Measurements from ENCODE around the gene AHR. TPM values are rescaled to one million over a fixed set of nuclear protein-coding genes. Genes with fewer than 3 reads are reported as not detected.

AHR gene
- not detected in 2 replicates for total RNA-seq (2014; rRNA removed; shearing (Covaris generic))

DNA sequence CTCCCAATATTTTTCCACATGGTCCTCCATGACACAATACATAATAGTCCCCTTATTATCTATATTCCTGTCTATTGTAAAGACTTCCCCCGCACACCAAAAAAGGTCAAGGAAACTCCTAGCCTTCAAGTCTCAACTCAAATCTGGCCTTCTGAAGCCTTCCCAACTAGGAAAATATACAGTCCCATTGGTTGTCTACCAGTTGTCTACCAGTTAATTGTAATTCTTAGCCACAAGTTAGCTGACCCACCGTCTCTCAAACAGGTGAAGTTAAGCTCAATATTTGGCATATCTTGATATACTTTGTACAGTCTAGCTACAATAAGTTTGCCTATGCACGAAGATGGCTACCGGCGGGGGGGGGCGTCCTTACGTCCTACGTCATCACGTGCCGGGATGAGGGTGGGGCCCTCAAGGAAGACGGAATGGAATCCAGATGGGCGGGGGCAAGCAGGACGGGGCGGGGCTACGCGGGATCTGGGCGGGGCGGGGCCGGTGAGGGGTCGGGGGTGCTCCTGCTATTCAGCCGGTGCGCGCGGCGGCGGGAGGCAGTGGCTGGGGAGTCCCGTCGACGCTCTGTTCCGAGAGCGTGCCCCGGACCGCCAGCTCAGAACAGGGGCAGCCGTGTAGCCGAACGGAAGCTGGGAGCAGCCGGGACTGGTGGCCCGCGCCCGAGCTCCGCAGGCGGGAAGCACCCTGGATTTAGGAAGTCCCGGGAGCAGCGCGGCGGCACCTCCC, at the start of gene AHR:
Gene AHR, plus strand, starts transcription at position 551 of the 738 bp plus-strand sequence. CDS start 613 bp downstream, outside the sequence.
- Histone ChIP-seq H3K9me3 (replicated peaks) (no peaks in the 10 kb centered on the region), H3K27me3 (no peaks in the 10 kb centered on the region), H3K36me3 (no peaks in the 10 kb centered on the region), H3K4me1 (no peaks in the 10 kb centered on the region), H3K4me3 (no peak within 1 kb of the TSS), H3K27ac (no peak within 1 kb of the TSS)
- DNase-seq, result no peak

DNA sequence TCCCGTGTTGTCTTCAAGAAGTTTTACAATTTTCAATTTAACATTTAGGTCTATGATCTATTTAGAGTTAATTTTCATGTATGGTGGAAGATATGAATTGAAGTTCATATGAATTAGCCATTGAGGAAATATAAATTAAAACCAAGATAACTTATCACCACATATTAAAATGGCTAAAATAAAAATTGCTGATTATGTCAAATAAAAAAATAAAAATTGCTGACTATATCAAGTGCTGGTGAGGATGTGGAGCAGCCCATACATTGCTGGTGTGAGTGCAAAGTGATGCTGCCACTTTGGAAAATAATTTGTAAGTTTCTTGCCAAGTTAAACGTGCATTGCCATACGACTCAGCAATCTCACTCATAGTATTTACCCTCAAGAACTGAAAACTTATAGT, 44.6 kb upstream of the AHR start:
- Histone ChIP-seq H3K9me3 (replicated peaks) (peaks cover 3% of the 10 kb centered on the region), H3K27me3 (no peaks in the 10 kb centered on the region), H3K27ac (no peak overlapping the region), H3K4me1 (no peaks in the 10 kb centered on the region), H3K36me3 (no peaks in the 10 kb centered on the region), H3K4me3 (no peak overlapping the region)
- DNase-seq, result no peak

DNA sequence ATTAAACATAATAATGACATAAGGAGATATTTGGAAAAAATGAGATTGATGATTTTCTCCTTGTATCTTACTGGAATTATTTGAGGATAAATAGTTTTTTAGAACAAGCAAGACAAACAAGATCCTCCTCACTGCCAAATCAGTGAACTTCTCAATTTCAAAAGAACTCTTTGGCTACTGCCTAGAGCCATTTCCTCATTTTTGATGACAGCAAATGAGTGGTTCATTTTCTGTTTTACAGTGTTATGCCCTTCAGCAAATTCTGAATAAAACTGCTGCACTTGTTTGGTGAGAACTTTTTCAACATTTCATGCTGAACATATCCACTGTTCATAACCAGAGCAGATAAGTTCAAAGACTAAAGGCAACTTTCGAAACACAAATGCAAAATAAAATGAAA, 42.5 kb upstream of the AHR start:
- no peaks in the 10 kb centered on the region for H3K36me3 ChIP-seq
- no peak overlapping the region for H3K27ac ChIP-seq
- no peaks in the 10 kb centered on the region for H3K4me1 ChIP-seq
- H3K4me3 ChIP-seq, result no peak overlapping the region
- no peak for DNase-seq
- H3K27me3 ChIP-seq, result no peaks in the 10 kb centered on the region
- H3K9me3 ChIP-seq (replicated peaks), result peaks cover 3% of the 10 kb centered on the region

DNA sequence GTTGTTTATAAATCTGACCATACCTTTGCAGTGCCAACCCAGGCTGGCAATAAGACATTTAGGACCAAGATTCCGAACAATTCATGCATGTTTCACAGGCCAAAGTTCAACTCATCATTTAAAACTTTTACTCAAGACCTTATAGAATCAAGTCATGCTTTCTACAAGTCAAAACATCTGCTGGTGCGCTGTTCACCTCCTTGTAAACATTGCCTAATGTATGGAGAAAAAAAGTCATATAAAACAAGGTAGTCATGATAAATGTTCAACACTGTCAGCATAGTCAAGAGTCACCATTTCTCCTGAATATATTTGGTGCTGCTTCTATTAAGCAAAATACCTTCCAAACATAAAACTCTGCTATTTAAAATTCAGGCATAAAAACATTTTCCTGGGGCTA, 42.1 kb upstream of the AHR start:
- no peak for DNase-seq
- H3K4me1 ChIP-seq, result no peaks in the 10 kb centered on the region
- H3K4me3 ChIP-seq, result no peak overlapping the region
- H3K27ac ChIP-seq, result no peak overlapping the region
- H3K9me3 ChIP-seq (replicated peaks), result peaks cover 3% of the 10 kb centered on the region; the same call in 1 of the 2 replicates
- H3K27me3 ChIP-seq, result no peaks in the 10 kb centered on the region
- H3K36me3 ChIP-seq, result no peaks in the 10 kb centered on the region

DNA sequence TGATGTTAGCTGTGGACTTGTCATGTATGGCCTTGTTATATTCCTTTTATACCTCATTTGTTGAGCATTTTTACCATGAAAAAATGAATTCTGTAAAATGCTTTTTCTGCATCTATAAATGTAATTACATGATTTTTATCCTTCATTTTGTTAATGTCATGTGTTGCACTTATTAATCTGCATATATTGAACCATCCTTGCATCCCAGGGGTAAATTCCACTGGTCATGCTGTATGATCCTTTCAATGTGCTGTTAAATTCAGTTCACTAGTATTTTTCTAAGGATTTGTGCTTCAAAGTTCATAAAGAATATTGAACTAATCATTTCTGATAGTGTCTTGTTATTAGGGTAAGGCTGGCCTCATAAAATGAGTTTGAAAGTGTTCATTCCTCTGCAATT, 31.9 kb upstream of the AHR start:
- no peak for DNase-seq
- no peak overlapping the region for H3K4me3 ChIP-seq
- peaks cover 11% of the 10 kb centered on the region for H3K9me3 ChIP-seq (replicated peaks)
- H3K27me3 ChIP-seq, result no peaks in the 10 kb centered on the region
- H3K36me3 ChIP-seq, result no peaks in the 10 kb centered on the region
- no peaks in the 10 kb centered on the region for H3K4me1 ChIP-seq
- no peak overlapping the region for H3K27ac ChIP-seq

DNA sequence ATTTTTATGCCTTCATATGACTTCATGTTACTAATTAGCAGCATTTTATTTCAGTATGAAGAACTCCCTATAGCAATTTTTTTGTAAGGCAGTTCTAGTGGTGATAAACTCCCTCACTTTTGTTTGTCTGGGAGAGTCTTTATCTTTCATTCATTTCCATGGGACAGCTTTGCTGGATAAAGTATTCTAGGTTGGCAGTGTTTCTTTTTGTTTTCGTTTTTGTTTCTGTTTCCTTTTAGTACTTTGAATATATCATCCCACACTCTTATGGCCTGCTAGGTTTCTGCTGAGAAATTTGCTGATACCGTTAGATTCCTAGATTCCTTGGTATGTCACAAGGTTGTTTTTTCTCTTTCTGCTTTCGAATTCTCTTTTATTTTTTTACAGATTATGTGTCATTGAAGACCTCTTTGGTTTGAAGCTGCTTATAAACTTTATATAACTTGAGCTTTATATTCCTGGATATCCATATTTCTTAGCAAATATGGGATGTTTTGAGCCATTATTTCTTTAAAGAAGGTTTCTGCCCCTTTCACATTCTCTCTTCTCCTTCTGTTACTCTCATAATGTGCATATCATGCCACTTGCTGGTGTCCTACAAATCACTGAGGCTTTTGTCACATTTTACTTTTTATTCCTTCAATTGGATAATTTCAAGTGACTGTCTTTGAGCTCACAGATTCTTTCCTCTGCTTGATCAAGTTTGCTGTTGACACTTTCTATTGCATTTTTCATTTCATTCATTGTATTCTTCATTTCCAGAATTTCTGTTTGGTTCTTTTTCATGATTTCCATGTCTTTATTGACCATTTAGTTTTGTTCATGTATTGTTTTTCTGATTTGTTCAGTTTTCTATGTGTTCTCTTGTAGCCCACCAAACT, 28.9 kb upstream of the AHR start:
- Histone ChIP-seq H3K27ac (no peak overlapping the region), H3K4me3 (no peak overlapping the region), H3K4me1 (peaks cover 5% of the 10 kb centered on the region; the same call in 1 of the 2 replicates), H3K36me3 (no peaks in the 10 kb centered on the region), H3K9me3 (replicated peaks) (peaks cover 11% of the 10 kb centered on the region), H3K27me3 (no peaks in the 10 kb centered on the region)
- no peak for DNase-seq

DNA sequence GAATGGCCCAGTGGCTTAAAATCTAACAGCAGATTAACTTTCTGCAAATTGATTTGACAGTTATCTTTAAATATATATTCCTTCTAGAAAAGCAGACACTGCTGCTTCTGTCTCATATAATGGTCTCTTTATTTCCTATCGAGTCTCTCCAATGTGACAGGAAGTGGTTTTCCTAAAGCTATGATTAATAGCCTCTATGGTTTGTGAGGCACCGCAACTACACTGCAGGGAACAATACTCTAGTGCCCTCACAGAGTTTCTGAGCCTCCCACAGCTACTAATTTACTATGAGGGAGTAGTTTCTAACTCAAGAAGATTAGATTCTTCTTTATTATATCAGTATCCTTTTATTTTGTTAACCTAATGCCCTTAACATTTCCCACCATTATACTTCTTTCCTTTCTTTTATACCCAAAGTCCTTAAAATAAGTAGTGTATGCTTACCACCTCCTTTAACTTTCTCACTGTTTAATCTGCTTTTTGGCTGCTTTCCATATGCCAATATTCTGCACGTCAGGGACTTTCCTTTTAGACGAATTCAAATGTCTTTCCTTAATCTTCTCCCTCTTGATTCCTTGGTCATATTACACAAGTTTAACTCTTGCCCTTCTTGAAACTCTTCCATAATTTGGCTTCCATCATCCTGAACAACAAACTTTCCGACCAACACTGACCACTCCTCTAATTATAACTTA, 23.8 kb upstream of the AHR start:
- H3K27ac ChIP-seq, result no peak overlapping the region
- DNase-seq, result peak; percentile 14 to 55

DNA sequence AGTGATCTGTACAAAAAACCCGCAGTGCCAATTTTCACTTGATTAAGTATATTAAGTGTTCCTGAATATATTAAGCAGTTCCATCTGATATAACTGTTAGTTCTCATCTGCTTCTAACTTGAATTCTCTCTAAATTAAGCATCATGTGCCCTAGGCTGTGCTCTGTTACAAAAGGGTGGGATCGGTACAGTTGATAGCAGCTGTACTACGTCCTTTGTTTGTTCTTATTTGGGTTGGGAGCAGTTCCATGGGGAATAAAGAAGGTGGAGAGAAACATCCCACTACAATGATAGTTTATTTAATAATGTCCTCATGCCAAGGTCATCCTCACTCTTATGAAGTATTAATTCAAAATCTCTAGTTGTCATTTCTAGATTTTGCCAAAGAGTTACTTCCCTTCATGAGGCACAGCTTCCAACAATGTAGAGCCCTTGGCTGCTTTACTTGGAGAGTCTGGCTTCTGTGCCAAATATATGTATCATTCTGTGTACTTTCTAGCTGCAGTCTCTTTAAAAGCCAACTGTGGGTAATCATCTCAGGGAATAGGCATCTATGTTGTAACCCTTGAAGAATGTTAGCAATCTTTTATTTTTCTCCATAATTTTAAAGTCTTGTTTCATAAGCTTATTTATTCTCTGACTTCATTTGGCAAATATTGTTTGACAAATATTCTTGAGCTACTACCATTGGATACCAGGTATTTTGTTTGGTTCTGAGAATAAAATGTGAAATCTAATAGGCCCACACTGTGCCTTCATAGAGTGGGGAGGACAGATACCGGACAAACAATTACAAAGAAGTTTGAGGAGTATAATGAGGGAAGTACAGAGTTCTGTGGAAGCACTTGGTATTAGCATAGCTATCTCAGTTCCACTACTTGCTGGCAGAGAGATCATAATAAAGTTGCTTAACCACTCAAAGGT, 22.4 kb upstream of the AHR start:
- peak overlapping the region; percentile 12; the same call in 1 of the 2 replicates for H3K27ac ChIP-seq
- H3K36me3 ChIP-seq, result no peaks in the 10 kb centered on the region
- H3K4me1 ChIP-seq, result peaks cover 32% of the 10 kb centered on the region
- DNase-seq, result no peak
- no peak overlapping the region for H3K4me3 ChIP-seq
- H3K27me3 ChIP-seq, result no peaks in the 10 kb centered on the region
- H3K9me3 ChIP-seq (replicated peaks), result no peaks in the 10 kb centered on the region

More for the DNA sequence above, 23.8 kb upstream of the AHR start:
- Histone ChIP-seq H3K27me3 (no peaks in the 10 kb centered on the region), H3K4me3 (no peak overlapping the region), H3K36me3 (no peaks in the 10 kb centered on the region), H3K4me1 (peaks cover 29% of the 10 kb centered on the region), H3K9me3 (replicated peaks) (peaks cover 7% of the 10 kb centered on the region)

DNA sequence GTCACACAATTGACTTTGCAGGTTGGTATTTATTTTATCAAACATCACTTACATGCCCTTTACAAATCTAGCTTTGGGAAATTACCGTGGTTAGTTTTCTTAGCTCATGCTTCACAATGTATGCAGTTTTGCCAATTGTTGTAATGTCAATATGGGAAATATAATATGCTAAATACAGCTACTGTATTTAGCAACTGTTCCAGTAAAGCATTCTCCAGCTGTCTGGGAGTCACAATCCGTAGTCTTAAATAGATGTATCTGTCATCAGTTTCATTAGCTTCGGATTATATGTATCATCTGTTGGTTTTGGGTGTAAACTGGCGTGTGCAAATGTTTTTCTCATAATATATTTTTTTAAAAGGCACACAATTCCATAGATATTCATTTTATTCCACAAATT, 19.4 kb upstream of the AHR start:
- Histone ChIP-seq H3K36me3 (no peaks in the 10 kb centered on the region), H3K4me3 (no peak overlapping the region)

DNA sequence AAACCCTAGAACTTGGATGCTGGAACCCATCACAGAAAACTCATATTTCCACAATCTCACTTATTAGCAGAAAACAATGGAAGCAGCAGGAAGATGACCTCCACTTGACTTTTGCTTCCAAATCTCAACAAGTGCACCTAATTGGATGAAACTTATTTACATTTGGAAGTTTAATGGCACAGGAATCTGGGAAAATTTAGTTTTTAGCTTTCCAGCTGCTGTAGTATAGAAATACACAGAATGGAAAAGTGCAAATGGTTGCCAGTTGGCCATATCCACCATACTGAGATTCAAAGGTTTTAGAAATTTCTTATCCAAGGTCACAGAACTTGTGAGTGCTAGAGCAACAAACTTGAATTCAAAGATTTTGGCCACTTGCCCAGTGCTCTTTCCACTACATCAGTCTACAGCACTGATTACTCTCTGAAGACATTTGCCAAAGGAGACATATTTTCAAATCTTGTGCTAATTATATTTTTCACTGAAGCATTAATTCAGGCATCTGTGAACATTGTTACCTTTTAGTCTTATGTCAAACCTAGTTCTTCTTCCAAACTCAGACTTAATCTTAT, 9.3 kb upstream of the AHR start:
- Histone ChIP-seq H3K27ac (no peak overlapping the region), H3K36me3 (no peaks in the 10 kb centered on the region), H3K4me1 (no peaks in the 10 kb centered on the region), H3K27me3 (no peaks in the 10 kb centered on the region), H3K9me3 (replicated peaks) (no peaks in the 10 kb centered on the region; the same call in 1 of the 2 replicates), H3K4me3 (no peak overlapping the region)
- DNase-seq, result peak in 1 of 2 experiments; percentile 31

More for the DNA sequence above, 19.4 kb upstream of the AHR start:
- Histone ChIP-seq H3K27ac (no peak overlapping the region), H3K27me3 (no peaks in the 10 kb centered on the region), H3K4me1 (peaks cover 32% of the 10 kb centered on the region), H3K9me3 (replicated peaks) (no peaks in the 10 kb centered on the region; the same call in 1 of the 2 replicates)
- DNase-seq, result peak; percentile 26 to 69

DNA sequence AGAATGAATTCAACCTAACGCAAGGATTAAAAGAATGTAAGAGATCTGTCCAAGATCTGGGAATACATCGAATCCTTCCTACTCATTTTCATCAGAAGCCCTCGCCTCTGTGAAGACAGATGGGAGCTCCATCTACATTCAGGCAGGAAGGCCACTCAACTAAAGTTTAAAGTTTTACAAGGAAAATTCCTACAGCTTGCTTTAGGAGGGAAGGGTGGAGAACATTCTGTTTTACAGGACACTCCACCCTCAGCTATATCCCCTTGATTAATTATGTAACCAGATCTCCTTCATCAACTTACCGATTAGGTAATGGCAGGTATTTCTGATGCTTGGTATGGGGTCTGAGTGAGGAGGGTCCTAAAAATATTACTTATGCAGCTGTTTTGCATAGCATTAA, 5.6 kb upstream of the AHR start:
- Histone ChIP-seq H3K36me3 (no peaks in the 10 kb centered on the region), H3K27me3 (no peaks in the 10 kb centered on the region), H3K4me1 (no peaks in the 10 kb centered on the region), H3K9me3 (replicated peaks) (no peaks in the 10 kb centered on the region), H3K27ac (no peak overlapping the region), H3K4me3 (no peak overlapping the region)
- DNase-seq, result no peak

DNA sequence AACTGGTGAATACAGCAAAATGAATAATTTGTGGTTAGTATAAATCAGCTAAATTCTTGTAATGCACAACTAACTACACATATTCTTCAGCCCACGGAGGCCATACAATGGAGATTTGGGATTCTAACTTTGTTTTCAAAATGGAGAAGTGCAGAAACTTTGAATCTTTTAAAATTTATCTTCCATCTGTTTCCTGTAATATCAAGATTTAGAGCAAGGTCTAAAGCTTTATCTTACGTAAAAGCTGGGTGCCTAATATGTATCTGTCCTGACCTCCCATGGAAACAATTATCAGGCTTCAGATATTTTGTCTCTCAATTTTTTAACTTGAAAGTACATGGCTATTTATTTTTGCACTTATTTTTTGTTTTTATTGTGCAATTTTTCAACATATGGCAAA, 5.0 kb upstream of the AHR start:
- DNase-seq, result no peak
- H3K9me3 ChIP-seq (replicated peaks), result no peaks in the 10 kb centered on the region
- H3K4me3 ChIP-seq, result no peak overlapping the region
- H3K27me3 ChIP-seq, result no peaks in the 10 kb centered on the region
- no peaks in the 10 kb centered on the region for H3K4me1 ChIP-seq
- no peak overlapping the region for H3K27ac ChIP-seq
- H3K36me3 ChIP-seq, result no peaks in the 10 kb centered on the region

DNA sequence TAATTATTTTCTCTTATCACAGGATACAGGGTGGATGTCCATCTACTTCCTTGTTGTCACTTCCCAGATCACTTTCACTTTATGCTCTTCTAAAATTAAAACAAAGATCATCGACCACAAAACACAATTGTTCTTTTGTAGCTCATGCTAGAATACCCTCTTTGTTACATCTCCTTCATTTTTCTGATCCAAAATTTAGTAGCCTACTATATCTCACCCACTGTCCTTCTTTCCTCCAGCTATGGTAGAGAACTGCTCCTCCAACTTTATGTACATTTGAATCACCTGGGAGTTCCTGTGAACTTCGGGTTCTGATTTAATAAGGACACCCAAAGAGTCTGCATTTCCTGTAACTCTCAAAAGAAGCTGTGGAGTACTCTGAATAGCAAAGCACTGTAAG, 1.2 kb upstream of the AHR start:
- Histone ChIP-seq H3K4me1 (no peaks in the 10 kb centered on the region), H3K36me3 (no peaks in the 10 kb centered on the region), H3K27me3 (no peaks in the 10 kb centered on the region), H3K4me3 (no peak overlapping the region), H3K27ac (no peak overlapping the region), H3K9me3 (replicated peaks) (no peaks in the 10 kb centered on the region)
- no peak for DNase-seq

All from SJCRH30 (cell line).